ENCODE measurements around the gene SCN4A. TPM values are rescaled to one million over a fixed set of nuclear protein-coding genes. Genes with fewer than 3 reads are reported as not detected.

SCN4A gene
- polyA plus RNA-seq, 2 of the 4 experiments (the other 2 are of a cell fraction): 0.03 to 0.06 TPM

DNA sequence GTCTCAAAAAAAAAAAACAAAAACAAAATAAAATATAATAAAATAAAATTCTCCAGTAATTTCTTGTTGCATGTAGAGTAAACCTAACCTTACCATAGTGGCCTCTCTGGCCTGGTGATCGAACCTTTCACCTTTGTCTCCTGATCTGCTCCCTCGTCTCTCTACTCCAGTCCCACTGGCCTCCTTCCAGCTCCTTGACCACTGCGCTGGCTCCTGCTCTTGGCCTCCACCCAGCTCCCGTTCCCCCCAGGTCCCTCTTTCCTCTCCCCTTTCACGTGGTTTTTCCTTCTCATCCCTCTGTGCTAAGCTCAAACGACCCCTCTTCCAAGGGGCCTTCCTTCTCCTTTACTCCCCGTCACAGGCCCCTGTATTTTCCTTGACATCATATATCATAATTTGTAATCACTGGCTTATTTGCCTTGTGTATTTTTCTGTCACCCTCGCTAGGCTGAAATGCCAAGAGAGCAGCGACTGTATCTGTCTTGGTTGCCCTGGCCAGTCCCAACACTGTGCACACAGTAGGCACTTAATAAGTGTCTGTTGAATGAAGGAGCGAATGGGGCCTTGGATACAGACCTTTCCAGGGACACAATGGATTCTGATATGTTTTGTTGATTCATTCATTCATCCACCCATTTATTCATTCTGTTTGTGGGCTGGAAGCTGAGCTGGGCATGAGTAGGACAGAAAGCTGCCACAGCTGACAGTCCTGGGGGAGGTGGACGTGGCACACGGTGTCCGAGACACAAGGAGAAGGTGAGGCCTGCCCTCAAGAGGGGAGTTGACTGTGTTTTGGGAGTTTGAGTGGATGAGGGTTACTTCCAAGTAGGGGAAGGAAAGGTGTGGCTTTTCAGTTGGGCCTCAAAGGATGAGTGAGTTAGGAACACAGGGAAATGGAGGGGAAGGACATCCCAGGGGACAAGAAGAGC lies 5.8 kb upstream of the SCN4A start (continued):
- TF ChIP-seq KDM5A (IDR thresholded peaks at IDR 0.05) (no peak), POLR2A (IDR thresholded peaks at IDR 0.05; ENCODE audit: low read length) (no peak), FOXS1 (CRISPR knock-in tag; IDR thresholded peaks at IDR 0.05) (no peak), CEBPB (IDR thresholded peaks at IDR 0.05) (no peak)
- TF ChIP-seq, protein P1, sequence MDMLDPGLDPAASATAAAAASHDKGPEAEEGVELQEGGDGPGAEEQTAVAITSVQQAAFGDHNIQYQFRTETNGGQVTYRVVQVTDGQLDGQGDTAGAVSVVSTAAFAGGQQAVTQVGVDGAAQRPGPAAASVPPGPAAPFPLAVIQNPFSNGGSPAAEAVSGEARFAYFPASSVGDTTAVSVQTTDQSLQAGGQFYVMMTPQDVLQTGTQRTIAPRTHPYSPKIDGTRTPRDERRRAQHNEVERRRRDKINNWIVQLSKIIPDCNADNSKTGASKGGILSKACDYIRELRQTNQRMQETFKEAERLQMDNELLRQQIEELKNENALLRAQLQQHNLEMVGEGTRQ (IDR thresholded peaks at IDR 0.05): no peak
- TF ChIP-seq, protein P2, sequence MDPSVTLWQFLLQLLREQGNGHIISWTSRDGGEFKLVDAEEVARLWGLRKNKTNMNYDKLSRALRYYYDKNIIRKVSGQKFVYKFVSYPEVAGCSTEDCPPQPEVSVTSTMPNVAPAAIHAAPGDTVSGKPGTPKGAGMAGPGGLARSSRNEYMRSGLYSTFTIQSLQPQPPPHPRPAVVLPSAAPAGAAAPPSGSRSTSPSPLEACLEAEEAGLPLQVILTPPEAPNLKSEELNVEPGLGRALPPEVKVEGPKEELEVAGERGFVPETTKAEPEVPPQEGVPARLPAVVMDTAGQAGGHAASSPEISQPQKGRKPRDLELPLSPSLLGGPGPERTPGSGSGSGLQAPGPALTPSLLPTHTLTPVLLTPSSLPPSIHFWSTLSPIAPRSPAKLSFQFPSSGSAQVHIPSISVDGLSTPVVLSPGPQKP (IDR thresholded peaks at IDR 0.05; ENCODE audit: low read depth, low read length): no peak

DNA sequence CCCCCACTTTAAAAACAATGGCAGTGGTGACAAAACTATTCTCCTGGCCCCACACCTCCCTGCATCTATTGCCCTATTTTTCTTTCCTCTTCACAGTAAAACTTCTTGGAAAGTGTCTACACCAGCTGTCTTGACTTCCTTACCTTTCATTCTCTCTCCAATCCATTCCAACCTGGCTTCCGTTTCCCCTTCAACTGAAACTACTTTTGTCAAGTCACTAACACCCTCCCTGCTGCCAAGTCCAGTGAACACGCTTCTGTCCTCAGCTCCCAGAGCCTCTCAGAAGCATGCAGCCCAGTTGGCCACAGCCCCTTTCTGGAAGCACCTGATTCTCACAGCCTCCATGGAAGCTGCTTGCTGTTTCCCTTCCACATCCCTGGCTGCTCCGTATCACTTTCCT lies 4.0 kb upstream of the SCN4A start:
- no peak for DNase-seq (ENCODE audit: low read depth in 1 of 2, low spot score in 1 of 2)
- ATAC-seq: no peak
- Histone ChIP-seq H3K27ac (no peak overlapping the region), H3K4me2 (no peak overlapping the region), H3K9me3 (peaks cover 4% of the 10 kb centered on the region; the same call in 1 of the 3 replicates), H3K4me1 (peaks cover 19% of the 10 kb centered on the region), H3K4me3 (no peak overlapping the region)
- WGBS (ENCODE audit: missing lambda C conversion rate): 95% methylated on average over 3 of the region's 3 CpGs
- FAIRE-seq: no peak
- ChIA-PET CTCF (interaction anchor here (0.8 to 9.3 kb wide), 11 partner anchors 11 to 156 kb away, joined by 3 to 94 read pairs (median 7); partner anchors contain the start of genes CSHL1 and GH1), POLR2A (no interaction called here)
- TF ChIP-seq JUNB (IDR thresholded peaks at IDR 0.05): no peak
- TF ChIP-seq, protein P3, sequence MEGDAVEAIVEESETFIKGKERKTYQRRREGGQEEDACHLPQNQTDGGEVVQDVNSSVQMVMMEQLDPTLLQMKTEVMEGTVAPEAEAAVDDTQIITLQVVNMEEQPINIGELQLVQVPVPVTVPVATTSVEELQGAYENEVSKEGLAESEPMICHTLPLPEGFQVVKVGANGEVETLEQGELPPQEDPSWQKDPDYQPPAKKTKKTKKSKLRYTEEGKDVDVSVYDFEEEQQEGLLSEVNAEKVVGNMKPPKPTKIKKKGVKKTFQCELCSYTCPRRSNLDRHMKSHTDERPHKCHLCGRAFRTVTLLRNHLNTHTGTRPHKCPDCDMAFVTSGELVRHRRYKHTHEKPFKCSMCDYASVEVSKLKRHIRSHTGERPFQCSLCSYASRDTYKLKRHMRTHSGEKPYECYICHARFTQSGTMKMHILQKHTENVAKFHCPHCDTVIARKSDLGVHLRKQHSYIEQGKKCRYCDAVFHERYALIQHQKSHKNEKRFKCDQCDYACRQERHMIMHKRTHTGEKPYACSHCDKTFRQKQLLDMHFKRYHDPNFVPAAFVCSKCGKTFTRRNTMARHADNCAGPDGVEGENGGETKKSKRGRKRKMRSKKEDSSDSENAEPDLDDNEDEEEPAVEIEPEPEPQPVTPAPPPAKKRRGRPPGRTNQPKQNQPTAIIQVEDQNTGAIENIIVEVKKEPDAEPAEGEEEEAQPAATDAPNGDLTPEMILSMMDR (IDR thresholded peaks at IDR 0.05): no peak
- no peak for TF ChIP-seq EP300 (IDR thresholded peaks at IDR 0.05)

DNA sequence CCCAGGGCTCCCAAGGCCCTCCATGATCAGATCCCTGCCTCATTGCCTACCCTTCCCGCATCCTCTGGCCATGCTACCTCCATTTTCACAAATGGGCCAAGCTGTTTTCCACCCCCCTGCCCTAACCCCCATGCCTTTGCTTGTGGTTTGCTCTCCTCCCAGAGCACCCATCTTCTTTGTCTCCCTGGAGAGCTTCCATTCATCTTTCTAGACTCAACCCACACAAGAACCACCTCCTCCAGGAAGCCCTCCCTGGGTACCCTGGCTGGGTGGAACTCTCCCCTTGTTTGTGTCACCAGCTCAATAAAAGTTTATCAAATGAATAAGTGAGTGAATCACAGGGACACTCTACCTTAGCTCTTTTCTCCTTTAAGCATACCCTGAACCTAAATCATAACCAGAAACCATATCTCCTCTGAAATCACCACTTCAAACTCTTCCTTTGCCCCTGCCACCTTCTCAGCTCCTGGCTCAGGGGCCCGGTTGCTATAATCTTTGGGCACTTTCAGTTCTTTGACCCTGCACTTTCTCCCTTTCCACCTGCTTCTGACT lies 2.9 kb upstream of the SCN4A start:
- FAIRE-seq: no peak
- TF ChIP-seq ZFP36 (IDR thresholded peaks at IDR 0.05; ENCODE audit: borderline replicate concordance, partially characterized antibody): peak; percentile 62
- no peak for TF ChIP-seq ESRRA (IDR thresholded peaks at IDR 0.05; ENCODE audit: borderline replicate concordance, low read length)
- Histone ChIP-seq H3K4me2 (no peak overlapping the region), H3K4me3 (no peak overlapping the region), H3K9me3 (no peaks in the 10 kb centered on the region), H3K4me1 (peaks cover 19% of the 10 kb centered on the region), H3K27ac (peak overlapping the region in 1 of 2 experiments; percentile 68; a peak in 3 of 6 replicates)
- ChIA-PET POLR2A (no interaction called here), CTCF (interaction anchor here (0.8 to 9.3 kb wide), 19 partner anchors 9 to 158 kb away, joined by 3 to 94 read pairs (median 7); partner anchors contain the start of genes CSHL1 and GH1)
- ATAC-seq: no peak
- 89% methylated on average over 2 of the region's 2 CpGs for WGBS (ENCODE audit: missing lambda C conversion rate)
- no peak for DNase-seq (ENCODE audit: low read depth in 1 of 2, low spot score in 1 of 2)

DNA sequence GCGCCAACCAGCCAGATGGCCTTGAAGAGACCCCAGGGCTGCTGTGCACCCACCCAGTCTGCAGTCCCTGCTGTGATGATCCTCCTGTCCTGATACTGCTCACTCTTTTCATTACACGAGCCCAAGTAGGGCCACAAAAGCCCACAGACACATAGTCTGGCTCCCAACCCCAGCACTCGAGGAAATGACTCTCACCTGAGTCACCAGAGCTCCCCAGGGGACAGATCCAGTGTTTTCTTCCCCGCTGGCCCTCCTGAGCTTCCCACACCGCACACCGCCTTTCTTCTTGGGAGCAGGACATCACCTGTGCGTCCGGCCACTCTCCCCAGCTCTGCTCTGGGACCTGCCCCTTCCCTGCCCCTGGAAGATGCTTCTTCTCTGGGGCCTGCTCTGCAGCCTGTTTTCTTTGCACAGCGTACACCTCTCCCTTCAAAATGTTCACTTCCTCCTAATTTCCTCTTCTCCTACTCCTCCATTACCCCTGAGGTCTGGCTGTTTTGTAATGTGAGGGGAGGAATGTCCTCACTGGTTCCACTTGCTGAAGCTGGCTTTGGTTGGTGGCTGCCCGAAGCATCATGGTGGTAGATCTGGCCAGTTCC lies 2.0 kb upstream of the SCN4A start:
- DNase-seq (ENCODE audit: low read depth in 1 of 2, low spot score in 1 of 2) (peak in 1 of 2 experiments; percentile 63), ATAC-seq (peak; percentile 61 to 74), FAIRE-seq (no peak)
- TF ChIP-seq JUNB (IDR thresholded peaks at IDR 0.05): 0 out of 2 replicates have a peak, but pooled peaks have one; percentile 25
- no peak for TF ChIP-seq FOSL2 (IDR thresholded peaks at IDR 0.05)
- TF ChIP-seq FOSL2 (CRISPR knock-in tag; IDR thresholded peaks at IDR 0.05): peak; percentile 45
- TF ChIP-seq GATA3 (IDR thresholded peaks at IDR 0.05; ENCODE audit: borderline replicate concordance): no peak
- TF ChIP-seq, protein P4, sequence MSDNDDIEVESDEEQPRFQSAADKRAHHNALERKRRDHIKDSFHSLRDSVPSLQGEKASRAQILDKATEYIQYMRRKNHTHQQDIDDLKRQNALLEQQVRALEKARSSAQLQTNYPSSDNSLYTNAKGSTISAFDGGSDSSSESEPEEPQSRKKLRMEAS (IDR thresholded peaks at IDR 0.05): 0 out of 2 replicates have a peak, but pooled peaks have one; percentile 7
- TF ChIP-seq HOXA7 (CRISPR knock-in tag; IDR thresholded peaks at IDR 0.05): no peak
- TF ChIP-seq EP300 (IDR thresholded peaks at IDR 0.05): no peak
- TF ChIP-seq KDM5A (IDR thresholded peaks at IDR 0.05): no peak
- no peak for TF ChIP-seq POLR2AphosphoS2 (conservative IDR thresholded peaks at IDR 0.05; ENCODE audit: low read length)
- TF ChIP-seq KDM1A (IDR thresholded peaks at IDR 0.05; ENCODE audit: low read depth): no peak
- TF ChIP-seq NR3C1 (IDR thresholded peaks at IDR 0.05): no peak
- no peak for TF ChIP-seq FOSB (CRISPR knock-in tag; IDR thresholded peaks at IDR 0.05)
- no peak for TF ChIP-seq HDAC2 (IDR thresholded peaks at IDR 0.05)
- TF ChIP-seq, protein P5, sequence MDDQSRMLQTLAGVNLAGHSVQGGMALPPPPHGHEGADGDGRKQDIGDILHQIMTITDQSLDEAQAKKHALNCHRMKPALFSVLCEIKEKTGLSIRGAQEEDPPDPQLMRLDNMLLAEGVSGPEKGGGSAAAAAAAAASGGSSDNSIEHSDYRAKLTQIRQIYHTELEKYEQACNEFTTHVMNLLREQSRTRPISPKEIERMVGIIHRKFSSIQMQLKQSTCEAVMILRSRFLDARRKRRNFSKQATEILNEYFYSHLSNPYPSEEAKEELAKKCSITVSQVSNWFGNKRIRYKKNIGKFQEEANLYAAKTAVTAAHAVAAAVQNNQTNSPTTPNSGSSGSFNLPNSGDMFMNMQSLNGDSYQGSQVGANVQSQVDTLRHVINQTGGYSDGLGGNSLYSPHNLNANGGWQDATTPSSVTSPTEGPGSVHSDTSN (IDR thresholded peaks at IDR 0.05): no peak
- WGBS (ENCODE audit: missing lambda C conversion rate): 39% methylated on average over 10 of the region's 10 CpGs
- Histone ChIP-seq H3K4me2 (peak overlapping the region; percentile 71), H3K4me3 (no peak overlapping the region), H3K27ac (peak overlapping the region; percentile 49 to 68; a peak in 5 of 6 replicates), H3K9me3 (no peaks in the 10 kb centered on the region), H3K4me1 (peaks cover 19% of the 10 kb centered on the region)
- ChIA-PET POLR2A (interaction anchor here (1.6 kb wide), 1 partner anchor 171 kb away, joined by 5 read pairs; no protein-coding TSS in a partner anchor), CTCF (interaction anchor here (0.6 to 9.3 kb wide), 15 partner anchors 8 to 159 kb away, joined by 3 to 94 read pairs (median 7); partner anchors contain the start of gene GH1)
